Panc1 (cell line): ENCODE data around the gene PREPL. TPM values are rescaled to one million over a fixed set of nuclear protein-coding genes. Genes with fewer than 3 reads are reported as not detected.

ENCODE experiments used
- ATAC-seq: fragments of 200-7000 bp; cut with Tn5 transposase; 2 replicates; pipeline ENCODE4 v1.9.1; 2020; ENCODE audit warnings: mild to moderate bottlenecking, moderate library complexity
- Bru-seq: library from RNA; stranded (reverse); fragments of 400-500 nt; gene quantifications from one replicate; lab custom pipeline; 2021; lab: Mats Ljungman, UMichigan
- BruChase-seq, 2 experiments: library from RNA; stranded (reverse); fragments of 400-500 nt; gene quantifications; one replicate each; lab custom pipeline; 2021; lab: Mats Ljungman, UMichigan
- BruUV-seq: library from RNA; stranded (reverse); fragments of 400-500 nt; replicated peaks from 2 replicates; lab custom pipeline; 2021; lab: Mats Ljungman, UMichigan
- CTCF ChIA-PET: fragments of 300-600 bp; sonication (Branson Sonifier 250); formaldehyde crosslinking; loops from one replicate; lab custom pipeline; 2022; ENCODE audit warnings: antibody characterized with exemption; lab: Charles Lee
- POLR2A ChIA-PET: fragments of 300-600 bp; sonication (Branson Sonifier 250); formaldehyde crosslinking; loops from one replicate; lab custom pipeline; 2022; ENCODE audit warnings: antibody characterized with exemption; lab: Charles Lee
- DNase-seq: peaks from one replicate; pipeline ENCODE4 v3.0.0-alpha.2; 2010; ENCODE audit warnings: low read depth, low spot score
- H3K27ac ChIP-seq: 2 replicates; pipeline ENCODE4 v1.5.1; 2011; ENCODE audit warnings: mild to moderate bottlenecking, low read length, inconsistent platforms
- H3K27me3 ChIP-seq: fragments of 200-500 bp; sonication (Bioruptor generic); 2 replicates; pipeline ENCODE4 v1.6.0; 2014; ENCODE audit warnings: low read length, inconsistent platforms; ENCODE audit not compliant: control insufficient read depth, insufficient read depth
- H3K36me3 ChIP-seq: fragments of 200-500 bp; sonication (Bioruptor generic); 2 replicates; pipeline ENCODE4 v1.5.1; 2014; ENCODE audit warnings: inconsistent platforms, mild to moderate bottlenecking, low read length, moderate library complexity; ENCODE audit not compliant: control insufficient read depth, insufficient read depth
- H3K4me1 ChIP-seq: 2 replicates; pipeline ENCODE4 v1.5.1; 2011; ENCODE audit warnings: inconsistent platforms, mild to moderate bottlenecking, low read length, moderate library complexity; ENCODE audit not compliant: control insufficient read depth, insufficient read depth
- H3K4me3 ChIP-seq, 2 experiments: 2 replicates each; pipeline ENCODE4 v1.5.1; 2011 to 2012; ENCODE audit warnings: low read depth in 2 of 2, low read length in 2 of 2, mild to moderate bottlenecking in 2 of 2, inconsistent platforms in 1 of 2, moderate library complexity in 1 of 2
- H3K9me3 ChIP-seq: fragments of 200-500 bp; sonication (Bioruptor generic); 2 replicates; pipeline ENCODE4 v1.5.1; 2014; ENCODE audit warnings: low read depth, mild to moderate bottlenecking, inconsistent platforms, low read length, moderate library complexity; ENCODE audit not compliant: control insufficient read depth, insufficient read depth
- POLR2AphosphoS5 ChIP-seq: IDR thresholded peaks from 2 replicates; pipeline ENCODE4 v1.6.1; 2012; ENCODE audit warnings: mild to moderate bottlenecking, low read depth, low read length, moderate library complexity
- REST ChIP-seq, 2 experiments: IDR thresholded peaks; 2 replicates each; pipeline ENCODE4 v1.6.1; 2011 to 2012; ENCODE audit warnings: low read depth in 2 of 2, control low read depth in 1 of 2, low read length in 1 of 2, mild to moderate bottlenecking in 1 of 2, moderate library complexity in 1 of 2; ENCODE audit not compliant: insufficient read depth in 1 of 2
- SIN3A ChIP-seq: IDR thresholded peaks from 2 replicates; pipeline ENCODE4 v1.6.1; 2012; ENCODE audit warnings: low read depth, mild to moderate bottlenecking, low read length, moderate library complexity, borderline replicate concordance; ENCODE audit not compliant: insufficient read depth
- TCF7L2 ChIP-seq: IDR thresholded peaks from 2 replicates; pipeline ENCODE4 v1.6.1; 2011; ENCODE audit warnings: mild to moderate bottlenecking, low read depth, low read length, inconsistent platforms
- in situ Hi-C: cut with HindIII; loops from 2 replicates; pipeline ENCODE4 v1.10.0; 2016; ENCODE audit warnings: low sequenced_read_pairs, low pct_unique_long_range_greater_than_20kb
- intact Hi-C: fragments of 100-400 bp; cut with micrococcal nuclease; formaldehyde crosslinking; loops from one replicate; pipeline ENCODE4 v1.10.0; 2022; ENCODE audit not compliant: unreplicated experiment
- long read RNA-seq: library from polyadenylated mRNA; unstranded; transcript quantifications from one replicate; pipeline ENCODE4 v2.0.0, GENCODE V29; 2021; ENCODE audit not compliant: unreplicated experiment
- polyA plus RNA-seq: library from polyadenylated mRNA; unstranded; fragments of >200 nt; gene quantifications from one replicate; pipeline ENCODE4 v1.2.1, GENCODE V29; 2012; ENCODE audit warnings: missing spikeins; ENCODE audit not compliant: insufficient read length
- total RNA-seq: library from RNA; stranded (reverse); gene quantifications from one replicate; pipeline ENCODE4 v1.2.1, GENCODE V29; 2021; ENCODE audit not compliant: unreplicated experiment
- TF ChIP-seq, protein P1 (sequence below): fragments of 450-650 bp; IDR thresholded peaks from 2 replicates; pipeline ENCODE4 v1.5.1; 2017; ENCODE audit warnings: mild to moderate bottlenecking

PREPL gene
- 42.5 TPM for total RNA-seq
- 25.6 TPM for polyA plus RNA-seq
- Bru-seq, nascent RNA, result percentile 80 among the genes with signal in this experiment
- percentile 85 among the genes with signal in this experiment for BruChase-seq, experiment 1, labeled RNA remaining after a 2-hour chase
- BruChase-seq, experiment 2, labeled RNA remaining after a 6-hour chase, result percentile 90 among the genes with signal in this experiment
- long read RNA-seq, full-length matches to known transcripts, result 33 of 55 reads
- long read RNA-seq, partial matches to known transcripts, result 11 of 55 reads
- long read RNA-seq, other reads (novel, unspliced or antisense), result 11 of 55 reads

- ChIA-PET POLR2A (interaction anchor here (1.0 kb wide), 1 partner anchor 19 kb away, joined by 3 read pairs; no protein-coding TSS in a partner anchor), CTCF (interaction anchor here (0.6 to 1.1 kb wide), 2 partner anchors 113 to 117 kb away, joined by 3 read pairs; no protein-coding TSS in a partner anchor)
- H3K9me3 ChIP-seq, result no peaks in the 10 kb centered on the region
- intact Hi-C loops (no loop called here), in situ Hi-C loops (no loop called here)
- peak; percentile 95 for ATAC-seq
- peak; percentile 90 for DNase-seq
- H3K4me1 ChIP-seq, result peaks cover 24% of the 10 kb centered on the region
- 0 out of 2 replicates have a peak, but pooled peaks have one; percentile 80 for TF ChIP-seq SIN3A
- peak; percentile 70 for TF ChIP-seq POLR2AphosphoS5
- TF ChIP-seq REST (IDR thresholded peaks at IDR 0.05; ENCODE audit: insufficient read depth in 1 of 2, low read depth in 2 of 2, low read length in 1 of 2), result no peak; a peak in 1 of 4 replicates
- TF ChIP-seq TCF7L2, result no peak; the same call in 1 of the 2 replicates
- TF ChIP-seq, protein P1, sequence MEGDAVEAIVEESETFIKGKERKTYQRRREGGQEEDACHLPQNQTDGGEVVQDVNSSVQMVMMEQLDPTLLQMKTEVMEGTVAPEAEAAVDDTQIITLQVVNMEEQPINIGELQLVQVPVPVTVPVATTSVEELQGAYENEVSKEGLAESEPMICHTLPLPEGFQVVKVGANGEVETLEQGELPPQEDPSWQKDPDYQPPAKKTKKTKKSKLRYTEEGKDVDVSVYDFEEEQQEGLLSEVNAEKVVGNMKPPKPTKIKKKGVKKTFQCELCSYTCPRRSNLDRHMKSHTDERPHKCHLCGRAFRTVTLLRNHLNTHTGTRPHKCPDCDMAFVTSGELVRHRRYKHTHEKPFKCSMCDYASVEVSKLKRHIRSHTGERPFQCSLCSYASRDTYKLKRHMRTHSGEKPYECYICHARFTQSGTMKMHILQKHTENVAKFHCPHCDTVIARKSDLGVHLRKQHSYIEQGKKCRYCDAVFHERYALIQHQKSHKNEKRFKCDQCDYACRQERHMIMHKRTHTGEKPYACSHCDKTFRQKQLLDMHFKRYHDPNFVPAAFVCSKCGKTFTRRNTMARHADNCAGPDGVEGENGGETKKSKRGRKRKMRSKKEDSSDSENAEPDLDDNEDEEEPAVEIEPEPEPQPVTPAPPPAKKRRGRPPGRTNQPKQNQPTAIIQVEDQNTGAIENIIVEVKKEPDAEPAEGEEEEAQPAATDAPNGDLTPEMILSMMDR, result no peak
- peak within 1 kb of the TSS; percentile 100 for H3K27ac ChIP-seq
- H3K36me3 ChIP-seq, result peaks cover 4% of the 10 kb centered on the region; the same call in 1 of the 2 replicates
- BruUV-seq, result no TSS peak
- peak within 1 kb of the TSS; percentile 95 to 97 for H3K4me3 ChIP-seq
- no peaks in the 10 kb centered on the region for H3K27me3 ChIP-seq
These were observed at the start of gene PREPL, which contains the start of gene CAMKMT for GRCh38 chr2:44361330-44362206. Gene PREPL (minus strand): TSS chr2:44361494. CDS start chr2:44346342, 15,152 bp downstream. Gene CAMKMT (plus strand): TSS chr2:44361947.

DNA sequence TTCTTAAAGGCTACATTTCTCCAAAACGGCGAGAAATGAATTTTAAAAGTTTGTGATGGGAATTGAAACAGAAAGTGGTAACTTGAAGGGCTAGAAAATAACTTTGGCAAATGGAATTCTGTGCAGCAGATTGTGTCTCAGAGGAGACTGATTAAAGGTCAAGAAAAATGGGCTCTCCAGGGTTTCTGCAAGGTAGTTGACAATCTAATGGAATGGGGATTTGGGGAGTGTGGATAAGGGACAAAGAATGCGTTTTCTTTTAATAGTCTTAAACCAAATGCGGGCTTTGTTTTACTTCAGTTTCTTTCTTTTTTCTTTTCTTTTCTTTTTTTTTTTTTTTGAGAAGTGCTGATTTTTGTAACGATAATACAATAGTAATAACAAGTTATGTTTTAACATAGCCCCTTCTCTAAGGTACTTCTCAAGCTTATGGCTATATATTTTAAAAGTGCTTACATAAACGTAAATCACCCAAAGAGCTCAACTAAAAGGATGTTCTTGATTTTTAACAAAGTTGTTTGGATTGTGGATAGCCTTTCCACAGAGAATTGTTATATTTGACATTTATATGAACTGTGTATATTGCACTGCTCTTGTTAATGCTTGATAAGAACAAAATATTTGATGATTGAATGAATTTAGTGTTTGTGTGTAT lies 37.1 kb upstream of the PREPL start:
- H3K4me3 ChIP-seq, result no peak overlapping the region
- CTCF ChIA-PET, result no interaction called here
- DNase-seq (no peak), ATAC-seq (no peak)
- H3K4me1 ChIP-seq, result no peaks in the 10 kb centered on the region
- intact Hi-C loops, result no loop called here
- H3K27me3 ChIP-seq, result no peaks in the 10 kb centered on the region
- no peaks in the 10 kb centered on the region for H3K36me3 ChIP-seq
- no peak overlapping the region for H3K27ac ChIP-seq
- no peaks in the 10 kb centered on the region for H3K9me3 ChIP-seq
- TF ChIP-seq REST (IDR thresholded peaks at IDR 0.05; ENCODE audit: insufficient read depth in 1 of 2, low read depth in 2 of 2, low read length in 1 of 2), result no peak
- no peak for TF ChIP-seq POLR2AphosphoS5
- TF ChIP-seq SIN3A, result no peak
- TF ChIP-seq TCF7L2, result no peak
- TF ChIP-seq, protein P1, result no peak
- POLR2A ChIA-PET, result no interaction called here
- TSS peak; percentile 35 for BruUV-seq
- in situ Hi-C loops, result loop anchor here (25.0 kb wide), 1 partner anchor 89 kb away; no protein-coding TSS in a partner anchor
